ENCODE measurements around the gene REEP1.

Gene REEP1

DNA sequence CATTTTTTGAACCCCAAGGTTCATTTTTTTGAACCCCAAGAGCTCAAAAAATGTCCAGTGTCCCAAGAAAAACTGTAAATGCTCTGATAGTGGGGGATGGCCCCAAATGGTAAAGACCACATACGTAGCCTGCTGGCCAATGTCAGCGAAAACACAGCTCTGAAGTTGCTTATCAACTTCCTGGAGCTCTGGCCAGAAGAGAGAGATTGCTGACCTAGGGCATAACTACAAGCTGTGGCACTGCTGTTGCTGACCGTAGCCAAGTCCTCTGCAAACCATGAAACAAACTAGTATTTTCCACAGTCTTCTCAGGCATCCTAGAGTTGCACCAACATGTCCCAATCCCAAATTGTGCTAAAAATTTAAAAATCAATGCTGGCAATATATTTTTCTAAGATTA, 50.9 kb downstream of the REEP1 start:
- no peak overlapping the region for H3K27ac ChIP-seq
- TF ChIP-seq, protein P1, sequence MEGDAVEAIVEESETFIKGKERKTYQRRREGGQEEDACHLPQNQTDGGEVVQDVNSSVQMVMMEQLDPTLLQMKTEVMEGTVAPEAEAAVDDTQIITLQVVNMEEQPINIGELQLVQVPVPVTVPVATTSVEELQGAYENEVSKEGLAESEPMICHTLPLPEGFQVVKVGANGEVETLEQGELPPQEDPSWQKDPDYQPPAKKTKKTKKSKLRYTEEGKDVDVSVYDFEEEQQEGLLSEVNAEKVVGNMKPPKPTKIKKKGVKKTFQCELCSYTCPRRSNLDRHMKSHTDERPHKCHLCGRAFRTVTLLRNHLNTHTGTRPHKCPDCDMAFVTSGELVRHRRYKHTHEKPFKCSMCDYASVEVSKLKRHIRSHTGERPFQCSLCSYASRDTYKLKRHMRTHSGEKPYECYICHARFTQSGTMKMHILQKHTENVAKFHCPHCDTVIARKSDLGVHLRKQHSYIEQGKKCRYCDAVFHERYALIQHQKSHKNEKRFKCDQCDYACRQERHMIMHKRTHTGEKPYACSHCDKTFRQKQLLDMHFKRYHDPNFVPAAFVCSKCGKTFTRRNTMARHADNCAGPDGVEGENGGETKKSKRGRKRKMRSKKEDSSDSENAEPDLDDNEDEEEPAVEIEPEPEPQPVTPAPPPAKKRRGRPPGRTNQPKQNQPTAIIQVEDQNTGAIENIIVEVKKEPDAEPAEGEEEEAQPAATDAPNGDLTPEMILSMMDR (conservative IDR thresholded peaks at IDR 0.05): no peak

DNA sequence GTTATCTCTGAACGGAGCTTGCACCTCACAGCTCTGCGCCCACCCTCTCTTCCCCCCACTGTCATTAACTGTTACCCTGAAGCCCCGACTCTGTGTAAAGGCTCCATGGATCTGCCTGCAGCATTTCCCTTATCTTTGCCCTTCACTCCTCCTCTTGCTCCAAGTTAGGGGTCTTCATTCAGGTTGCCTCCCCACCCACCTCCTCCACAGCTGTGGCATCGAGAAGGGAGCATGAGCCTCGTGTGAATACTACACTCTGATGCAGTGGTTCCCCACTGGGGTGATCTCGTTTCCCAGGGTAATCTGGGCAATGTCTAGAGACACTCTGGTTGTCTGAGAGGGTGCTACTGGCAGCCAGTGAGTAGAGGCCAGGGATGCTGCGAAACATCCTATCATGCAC, 51.4 kb downstream of the REEP1 start:
- TF ChIP-seq, protein P1 (conservative IDR thresholded peaks at IDR 0.05): no peak
- H3K27ac ChIP-seq: no peak overlapping the region

DNA sequence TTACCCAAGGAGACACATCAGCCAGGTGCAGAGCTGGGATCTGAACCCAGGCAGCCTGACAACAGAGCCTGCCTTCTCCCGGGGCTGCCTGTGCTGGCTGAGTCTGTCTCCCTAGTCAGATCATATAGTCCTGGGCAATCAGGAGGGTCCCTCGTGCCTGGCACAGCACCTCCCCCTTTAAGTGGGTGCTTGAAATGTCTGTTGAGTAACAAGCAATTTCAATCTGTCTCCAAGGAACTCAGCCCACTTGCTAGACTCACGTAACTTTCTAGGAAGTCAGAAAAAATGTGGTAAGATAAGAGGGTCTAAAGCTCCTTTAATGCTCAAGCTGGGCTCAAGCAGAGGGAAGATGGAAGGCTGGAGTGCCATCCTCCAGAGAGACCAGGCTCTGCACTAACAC, 51.9 kb downstream of the REEP1 start:
- H3K27ac ChIP-seq: no peak overlapping the region
- TF ChIP-seq, protein P1 (conservative IDR thresholded peaks at IDR 0.05): no peak

DNA sequence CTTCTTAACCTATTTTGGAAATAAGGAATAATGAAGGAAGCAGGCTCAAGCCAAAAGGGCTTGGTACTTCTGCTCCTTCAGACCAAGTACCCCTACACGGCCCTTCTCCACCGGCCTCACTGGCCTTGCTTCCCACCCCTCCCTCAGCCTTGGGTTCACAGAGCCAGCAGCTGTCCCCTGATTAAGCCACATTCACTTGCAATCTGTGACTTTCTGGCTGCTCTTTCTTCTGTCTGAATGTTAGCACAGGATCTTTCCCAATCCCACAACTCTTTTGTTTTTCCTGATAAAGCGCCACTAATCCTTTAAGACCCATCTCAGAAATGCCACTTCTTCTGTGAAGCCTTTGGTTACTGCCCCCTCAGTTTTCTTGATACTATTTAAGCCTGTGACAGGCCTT, 52.4 kb downstream of the REEP1 start:
- H3K27ac ChIP-seq: no peak overlapping the region
- TF ChIP-seq, protein P1 (conservative IDR thresholded peaks at IDR 0.05): no peak

DNA sequence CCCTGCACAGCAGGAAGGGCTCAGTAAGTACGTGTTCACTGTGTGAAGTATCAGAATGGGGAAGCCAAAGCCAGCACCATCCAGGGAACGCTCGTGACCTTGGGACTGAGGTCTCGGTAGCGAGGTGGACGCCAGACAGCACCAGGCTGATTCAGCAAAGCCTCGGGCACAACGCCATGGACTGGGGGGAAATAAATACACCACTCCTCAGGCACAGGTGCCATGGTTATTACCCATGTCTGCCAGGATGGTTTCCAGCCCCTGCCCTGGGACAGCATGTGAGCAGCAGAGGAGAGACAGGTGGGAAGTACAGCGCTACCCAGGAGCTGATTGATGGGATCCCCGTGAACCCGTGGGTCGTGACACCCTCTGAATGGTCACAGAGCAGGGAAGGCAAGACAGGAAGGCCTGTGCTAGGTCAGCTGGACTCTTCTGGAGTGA, 53.0 kb downstream of the REEP1 start:
- H3K27ac ChIP-seq: no peak overlapping the region
- TF ChIP-seq, protein P1 (conservative IDR thresholded peaks at IDR 0.05): no peak

DNA sequence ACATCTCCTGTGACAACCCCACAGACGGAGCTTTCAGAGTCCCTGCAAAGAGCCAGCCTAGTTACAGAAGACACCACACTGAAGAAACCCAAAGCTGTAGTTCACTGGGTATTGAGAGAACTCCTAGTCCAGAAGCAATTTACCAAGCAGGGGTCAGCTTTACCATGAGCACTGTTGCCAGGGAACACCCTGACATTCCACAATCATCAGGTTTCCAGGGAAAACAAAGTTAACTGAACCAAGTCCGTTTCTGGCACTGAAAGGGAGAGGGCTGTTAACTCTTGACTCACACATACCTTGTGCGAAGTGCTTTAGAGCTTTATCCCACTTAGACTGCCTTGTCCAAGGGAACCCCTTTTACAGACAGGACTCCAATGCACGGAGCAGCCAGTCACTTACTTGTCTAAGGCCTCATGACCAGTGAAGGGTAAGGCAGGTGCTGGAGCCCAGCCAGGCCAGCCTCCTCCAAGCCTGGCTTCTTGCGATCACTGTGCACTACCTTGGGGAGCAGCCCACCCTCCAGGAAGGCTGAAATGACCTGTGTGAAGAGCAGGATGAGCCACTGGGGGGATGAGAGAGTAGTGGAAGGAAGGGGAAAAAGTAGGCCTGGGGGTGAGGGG, 53.9 kb downstream of the REEP1 start:
- H3K27ac ChIP-seq: no peak overlapping the region
- TF ChIP-seq, protein P1 (conservative IDR thresholded peaks at IDR 0.05): no peak

DNA sequence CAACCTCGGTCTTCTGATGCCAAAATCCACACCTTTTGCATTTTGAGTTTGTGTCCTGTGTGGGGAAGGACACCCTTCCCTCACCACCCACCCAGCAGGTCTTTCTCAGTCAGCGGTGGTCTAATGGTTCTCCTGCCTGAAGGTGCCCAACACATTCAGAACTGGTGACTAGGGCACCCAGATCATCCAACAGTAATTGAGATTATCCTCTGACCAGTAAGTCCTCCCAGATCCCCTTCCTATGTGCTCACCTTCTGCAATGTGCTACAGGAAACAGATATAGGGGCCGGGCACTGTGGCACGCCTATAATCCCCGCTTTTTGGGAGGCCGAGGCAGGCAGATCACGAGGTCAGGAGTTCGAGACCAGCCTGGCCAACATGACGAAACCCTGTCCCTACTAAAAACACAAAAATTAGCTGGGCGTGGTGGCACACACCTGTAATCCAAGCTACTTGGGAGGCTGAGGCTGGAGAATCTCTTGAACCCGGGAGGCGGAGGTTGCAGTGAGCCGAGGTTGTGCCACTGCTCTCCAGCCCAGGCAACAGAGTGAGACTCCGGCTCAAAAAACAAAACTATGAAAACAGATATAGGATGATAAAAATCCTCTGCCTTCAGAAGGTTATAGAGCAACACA, 56.2 kb downstream of the REEP1 start:
- TF ChIP-seq, protein P1 (conservative IDR thresholded peaks at IDR 0.05): no peak
- H3K27ac ChIP-seq: no peak overlapping the region
